Hematopoietic multipotent progenitor cell treated with erythropoietin and hydrocortisone succinate and interleukin-3 and kit ligand, for 17 days (in vitro differentiated cells): ENCODE results near the gene LRFN2.

Experiments used
- DNase-seq: peaks from one replicate; pipeline ENCODE4 v3.0.0-alpha.2; 2015; ENCODE audit warnings: low spot score

Gene LRFN2

GRCh38 chr6:40477246-40478126, 109.7 kb downstream of the LRFN2 start:
- no peak for DNase-seq

DNA sequence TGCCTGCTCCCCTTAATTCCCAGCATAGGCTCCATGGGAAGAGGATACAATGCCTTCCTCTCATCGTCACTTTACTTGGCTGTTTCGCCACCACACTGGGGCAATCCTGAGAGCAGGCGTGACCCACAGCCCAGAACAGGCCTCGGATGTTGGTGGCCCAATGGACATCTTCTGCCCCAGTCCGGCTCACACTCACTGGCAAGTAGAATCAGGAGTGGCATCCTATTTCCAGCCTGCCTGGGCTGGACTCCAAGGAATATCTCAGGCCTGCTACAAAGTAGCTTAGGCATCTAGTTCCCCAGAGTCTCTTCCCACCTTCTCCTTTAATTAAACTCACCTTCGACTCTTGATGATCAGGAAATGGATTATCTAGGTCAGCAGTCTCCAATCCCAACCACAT, 110.5 kb downstream of the LRFN2 start:
- DNase-seq = no peak

DNA sequence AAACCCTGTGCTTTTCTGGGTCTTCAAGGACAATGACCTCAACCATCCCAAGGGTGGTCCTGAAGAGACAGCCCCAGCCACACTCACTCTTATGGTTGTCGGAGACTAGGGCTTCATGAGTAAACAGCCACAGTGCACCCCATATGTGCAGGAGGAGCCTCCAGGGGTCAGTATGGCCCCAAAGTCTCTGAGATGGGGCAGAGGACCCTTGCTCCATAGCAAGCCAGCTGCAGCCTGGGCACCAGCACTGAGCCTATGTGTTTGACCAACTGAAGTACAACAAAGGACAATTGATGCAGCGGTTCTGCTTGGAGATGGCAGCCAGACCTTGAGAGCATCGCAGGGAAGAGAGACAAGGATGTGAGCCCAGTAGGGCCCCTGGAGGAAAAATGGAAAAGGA, 112.2 kb downstream of the LRFN2 start:
- no peak for DNase-seq

GRCh38 chr6:40473026-40473425, 114.1 kb downstream of the LRFN2 start:
- no peak for DNase-seq

- DNase-seq = no peak
Measured at GRCh38 chr6:40472353-40472752, 114.8 kb downstream of the LRFN2 start.

- no peak for DNase-seq
Measured at GRCh38 chr6:40471243-40471642, 115.9 kb downstream of the LRFN2 start.

DNA sequence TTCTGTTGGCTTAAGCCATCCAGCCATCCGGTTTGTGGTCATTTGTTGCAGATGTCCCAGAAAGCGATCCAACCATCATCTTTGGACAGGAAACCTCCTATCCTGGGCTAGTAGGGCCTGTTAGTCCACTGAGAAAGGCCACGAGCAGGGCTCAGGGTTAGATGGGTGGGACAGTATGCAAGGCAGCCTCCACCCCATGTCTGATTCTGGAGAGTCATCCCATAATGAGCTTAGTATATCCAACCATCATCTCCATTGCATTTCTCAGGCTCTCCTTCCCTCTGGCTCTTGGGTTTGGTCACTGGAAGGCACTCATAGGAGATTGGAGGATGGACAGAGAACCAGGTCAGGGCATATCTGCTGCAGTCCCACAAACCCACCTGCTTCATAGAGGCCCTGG, 117.8 kb downstream of the LRFN2 start:
- no peak for DNase-seq

DNA sequence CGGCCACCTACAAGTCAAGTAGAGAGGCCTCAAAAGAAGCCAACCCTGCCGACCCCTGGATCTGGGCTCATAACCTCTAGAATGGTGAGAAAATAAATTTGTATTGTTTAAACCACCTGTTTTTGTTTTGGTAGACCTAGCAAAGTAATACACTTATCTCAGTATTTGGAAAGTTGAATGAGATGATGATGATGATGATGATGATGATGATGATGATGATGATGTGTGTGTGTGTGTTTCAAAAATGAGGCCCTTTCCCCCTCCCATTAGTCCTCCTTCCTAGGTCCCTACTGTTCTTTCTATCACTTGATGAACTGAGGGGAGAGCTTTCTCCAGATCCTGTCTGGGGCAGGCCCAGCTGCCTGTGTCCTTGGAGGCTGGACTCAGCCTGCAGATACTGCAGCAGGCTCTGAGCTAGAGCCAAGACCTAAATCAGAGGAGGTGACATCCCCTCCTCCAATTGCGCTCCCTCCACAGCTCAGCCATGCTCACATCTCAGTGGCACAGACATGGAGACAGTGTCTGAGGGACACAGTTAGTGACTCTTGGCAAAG, 120.1 kb downstream of the LRFN2 start:
- DNase-seq = no peak

DNA sequence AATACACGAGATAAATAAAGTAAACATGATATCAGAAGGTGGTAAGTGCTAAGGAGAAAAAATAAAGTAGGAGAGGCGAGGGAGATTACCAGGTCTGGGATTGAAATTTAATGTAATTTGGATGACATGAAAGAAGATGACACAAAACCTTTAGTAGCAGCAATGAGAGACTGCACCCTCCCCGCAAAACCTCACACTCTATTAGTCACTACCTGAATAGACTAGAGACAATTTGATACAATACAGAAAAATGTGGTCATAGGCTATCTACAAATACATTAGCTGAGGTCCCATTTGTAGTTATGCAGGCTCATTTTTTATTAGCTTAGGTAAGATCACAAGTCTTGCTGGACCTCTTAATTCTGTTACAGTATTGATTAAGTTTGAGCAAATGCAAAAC, 125.5 kb downstream of the LRFN2 start:
- no peak for DNase-seq

- DNase-seq = no peak
Measured at GRCh38 chr6:40460380-40460779, 126.8 kb downstream of the LRFN2 start.

GRCh38 chr6:40457261-40457660, 129.9 kb downstream of the LRFN2 start:
- DNase-seq = no peak

DNA sequence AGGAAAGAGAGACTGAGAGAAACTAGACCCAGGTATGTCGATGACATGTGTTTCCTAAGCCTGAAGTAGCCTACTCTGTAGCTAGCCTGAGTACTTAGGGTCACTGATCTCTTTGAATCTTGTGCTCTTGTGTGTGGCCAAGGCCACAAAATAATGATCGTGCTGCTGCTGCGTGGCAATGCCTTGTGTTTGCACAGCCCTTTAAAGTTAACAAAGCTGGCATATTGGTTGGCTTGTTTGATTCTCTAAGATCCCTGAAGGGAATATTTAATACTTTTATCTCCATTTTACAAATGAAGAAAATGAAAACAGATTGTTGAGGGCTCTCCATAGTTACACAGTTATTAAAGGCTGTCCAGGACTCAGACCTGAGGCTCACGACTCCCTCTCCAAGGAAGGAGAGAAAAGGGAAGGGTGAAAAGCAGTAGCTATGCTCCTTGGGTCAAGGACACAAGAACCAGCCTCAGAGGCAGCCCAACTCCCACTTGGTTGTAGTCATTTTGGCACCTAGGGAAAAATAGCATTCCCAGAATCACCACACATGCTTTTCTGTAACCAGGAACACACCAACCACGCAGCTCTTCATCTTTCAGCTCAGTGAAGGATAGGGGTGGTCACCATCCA, 130.7 kb downstream of the LRFN2 start:
- no peak for DNase-seq

DNA sequence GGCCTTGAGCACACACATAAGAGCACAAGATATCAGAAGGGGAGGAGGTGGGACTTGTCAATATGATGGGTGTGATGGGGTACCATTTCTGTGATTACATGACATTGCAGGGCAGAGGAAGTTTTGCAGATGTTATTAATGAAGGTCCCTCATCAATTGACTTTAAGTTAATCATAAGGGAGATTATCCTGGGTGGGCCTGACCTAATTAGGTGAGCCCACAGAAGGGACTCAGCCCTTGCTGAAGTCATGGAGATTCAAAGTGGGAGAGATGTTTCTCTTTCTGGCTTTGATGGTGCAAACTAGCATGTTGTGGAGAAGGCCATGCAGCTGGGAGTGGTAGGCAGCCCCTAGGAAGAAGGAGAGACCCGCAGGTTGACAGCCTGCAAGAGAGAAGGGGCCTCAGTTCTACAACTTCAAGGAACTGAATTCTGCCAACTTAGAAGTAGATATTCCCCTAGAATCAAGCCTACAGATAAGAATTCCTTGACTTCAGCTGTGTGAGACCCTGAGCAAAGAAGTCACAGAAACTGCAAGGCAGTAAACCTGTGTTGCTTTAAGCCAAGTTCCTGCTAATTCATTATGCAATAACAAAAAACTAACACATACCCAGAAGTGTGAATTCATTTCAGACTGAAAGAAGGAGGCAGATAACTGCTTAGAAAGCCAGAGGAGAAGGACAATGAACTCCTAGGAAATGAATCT, 131.3 kb downstream of the LRFN2 start:
- no peak for DNase-seq

GRCh38 chr6:40450483-40450882, 136.7 kb downstream of the LRFN2 start:
- no peak for DNase-seq

DNA sequence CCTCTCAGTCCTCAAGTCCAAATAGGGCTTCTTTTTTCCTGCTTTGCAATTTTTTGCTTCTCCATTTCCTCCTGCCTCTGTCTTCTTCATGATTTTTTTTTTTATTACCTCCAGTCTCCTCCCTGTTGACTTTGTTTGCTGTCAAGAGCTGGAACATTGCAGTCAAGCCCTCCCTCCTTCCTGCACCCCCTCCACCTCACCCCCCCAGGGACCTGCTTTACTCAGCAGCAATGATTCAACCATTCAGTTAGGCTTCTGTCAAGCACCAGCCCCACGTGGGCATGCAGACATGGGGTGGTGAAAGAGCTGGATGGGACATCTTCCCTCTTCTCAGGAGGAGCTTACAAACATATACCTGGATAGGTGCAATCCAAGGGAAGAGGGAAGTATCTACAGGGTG, 142.4 kb downstream of the LRFN2 start:
- no peak for DNase-seq

GRCh38 chr6:40444312-40444711, 142.9 kb downstream of the LRFN2 start:
- DNase-seq = no peak

- DNase-seq = no peak
Measured at GRCh38 chr6:40443842-40444241, 143.3 kb downstream of the LRFN2 start.

- DNase-seq = no peak
Measured at GRCh38 chr6:40442591-40442990, 144.6 kb downstream of the LRFN2 start.

DNA sequence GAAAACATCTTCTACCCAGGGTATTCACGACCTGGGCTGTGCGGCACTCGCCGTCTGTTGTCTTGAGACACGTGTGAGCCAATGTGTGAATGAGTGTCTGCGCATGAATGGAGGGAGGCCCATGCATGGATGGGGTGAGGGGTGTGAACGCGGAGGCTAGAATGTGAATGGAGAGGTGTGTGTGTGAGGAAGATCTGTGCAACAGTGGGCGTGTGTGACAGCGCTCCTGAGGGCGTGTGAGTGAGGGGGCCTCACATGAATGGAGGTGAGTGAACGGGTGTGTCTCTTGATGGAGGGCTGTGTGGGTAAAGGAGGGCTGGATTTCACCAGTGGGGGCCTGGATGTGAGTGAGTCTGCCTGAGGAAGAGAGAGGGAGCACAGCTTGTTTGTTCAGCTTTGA, 146.0 kb downstream of the LRFN2 start:
- no peak for DNase-seq

DNA sequence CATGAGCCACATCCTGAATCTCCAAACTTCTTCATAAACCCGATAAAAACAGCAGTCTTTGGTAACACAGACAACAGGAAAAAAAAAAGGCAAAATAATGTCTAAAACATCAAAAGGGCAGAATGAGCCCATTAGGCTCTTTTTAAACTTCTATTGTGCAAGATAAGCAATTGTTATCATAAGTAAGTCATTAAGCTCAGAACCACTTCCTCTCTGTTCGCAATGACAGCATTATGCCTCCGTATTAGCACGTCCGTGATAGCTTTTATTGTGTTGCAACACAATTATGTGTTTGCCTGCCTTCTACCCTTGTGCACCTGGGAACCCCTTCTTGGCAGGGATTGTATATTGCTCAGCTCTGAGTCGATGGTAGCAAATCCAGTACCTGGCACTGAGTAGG, 147.1 kb downstream of the LRFN2 start:
- no peak for DNase-seq

DNA sequence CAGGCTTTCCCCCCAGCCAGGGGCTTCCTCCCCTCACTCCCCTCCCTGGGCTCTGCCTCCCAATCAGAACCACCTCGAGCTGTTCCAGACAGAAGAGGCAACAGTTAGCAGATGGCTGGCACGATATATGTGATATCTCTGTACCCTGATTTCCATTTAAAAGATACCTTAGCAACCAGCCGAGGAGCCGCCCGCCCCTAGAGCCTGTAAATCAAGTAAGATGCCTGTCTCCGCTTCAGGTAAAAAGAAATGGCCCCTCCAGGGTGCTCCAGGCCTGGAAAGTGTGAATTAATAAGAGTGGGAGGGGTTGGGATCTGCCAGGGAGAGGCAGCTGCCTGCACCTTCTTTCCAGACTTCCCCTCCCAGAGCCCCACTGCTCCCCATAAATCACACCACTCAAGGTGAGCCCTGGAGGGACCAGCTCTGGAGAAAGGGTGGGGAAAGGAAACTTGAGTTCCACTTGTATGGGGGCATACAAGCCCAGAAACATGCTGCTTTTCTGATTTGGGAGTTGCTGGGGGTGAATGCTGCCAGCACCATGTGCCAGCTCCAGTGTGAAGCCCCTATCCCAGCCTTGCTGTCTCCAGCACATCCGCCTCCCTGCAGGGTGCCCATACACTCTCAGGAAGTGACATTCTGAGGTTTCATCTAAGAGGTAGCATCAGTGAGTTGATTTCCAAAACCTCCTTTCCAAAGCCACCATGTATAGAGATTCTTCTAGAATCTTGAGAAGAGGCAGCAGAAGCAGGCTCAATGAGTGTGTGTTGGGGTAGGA, 148.0 kb downstream of the LRFN2 start:
- DNase-seq = no peak
